Measurements from ENCODE around the gene TMEM178A. TPM values are rescaled to one million over a fixed set of nuclear protein-coding genes. Genes with fewer than 3 reads are reported as not detected.

Gene TMEM178A
- total RNA-seq, 1 donor from 2014 or later, result 19.2 TPM

DNA sequence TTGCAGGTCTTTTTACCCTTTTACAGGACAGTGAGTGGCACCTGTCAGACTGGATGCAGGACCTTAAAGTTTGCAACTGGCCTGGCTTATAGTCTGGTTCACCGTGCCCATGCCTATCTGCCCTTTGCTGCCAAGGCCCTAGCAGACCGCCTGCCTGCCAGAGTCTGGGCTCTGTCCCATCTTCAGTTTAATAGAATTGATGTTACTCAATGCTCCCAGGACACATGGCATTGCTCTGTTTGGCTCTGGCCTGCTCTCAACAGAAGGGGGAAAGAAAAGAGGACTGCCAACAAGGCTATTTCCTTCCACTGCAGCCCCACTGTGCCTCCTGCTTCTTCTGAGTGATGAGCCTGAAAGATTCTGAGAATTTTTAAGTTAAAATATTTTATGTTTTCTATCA is 25.6 kb upstream of the TMEM178A start:
- TF ChIP-seq, protein P1, sequence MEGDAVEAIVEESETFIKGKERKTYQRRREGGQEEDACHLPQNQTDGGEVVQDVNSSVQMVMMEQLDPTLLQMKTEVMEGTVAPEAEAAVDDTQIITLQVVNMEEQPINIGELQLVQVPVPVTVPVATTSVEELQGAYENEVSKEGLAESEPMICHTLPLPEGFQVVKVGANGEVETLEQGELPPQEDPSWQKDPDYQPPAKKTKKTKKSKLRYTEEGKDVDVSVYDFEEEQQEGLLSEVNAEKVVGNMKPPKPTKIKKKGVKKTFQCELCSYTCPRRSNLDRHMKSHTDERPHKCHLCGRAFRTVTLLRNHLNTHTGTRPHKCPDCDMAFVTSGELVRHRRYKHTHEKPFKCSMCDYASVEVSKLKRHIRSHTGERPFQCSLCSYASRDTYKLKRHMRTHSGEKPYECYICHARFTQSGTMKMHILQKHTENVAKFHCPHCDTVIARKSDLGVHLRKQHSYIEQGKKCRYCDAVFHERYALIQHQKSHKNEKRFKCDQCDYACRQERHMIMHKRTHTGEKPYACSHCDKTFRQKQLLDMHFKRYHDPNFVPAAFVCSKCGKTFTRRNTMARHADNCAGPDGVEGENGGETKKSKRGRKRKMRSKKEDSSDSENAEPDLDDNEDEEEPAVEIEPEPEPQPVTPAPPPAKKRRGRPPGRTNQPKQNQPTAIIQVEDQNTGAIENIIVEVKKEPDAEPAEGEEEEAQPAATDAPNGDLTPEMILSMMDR (IDR thresholded peaks at IDR 0.05), result no peak
- TF ChIP-seq EZH2phosphoT487 (IDR thresholded peaks at IDR 0.05), result no peak
- no peak for TF ChIP-seq EZH2 (IDR thresholded peaks at IDR 0.05)
- Histone ChIP-seq H3K4me2 (no peak overlapping the region), H3K9ac (no peak overlapping the region), H3K36me3 (no peaks in the 10 kb centered on the region), H3K27ac (no peak overlapping the region), H3K4me1 (no peaks in the 10 kb centered on the region), H3K4me3 (no peak overlapping the region), H4K20me1 (ENCODE audit: low read depth) (no peaks in the 10 kb centered on the region), H3K79me2 (ENCODE audit: low read depth) (no peaks in the 10 kb centered on the region), H3K27me3 (no peaks in the 10 kb centered on the region), H3K9me3 (ENCODE audit: low read depth) (no peaks in the 10 kb centered on the region), H2AFZ (replicated peaks) (no peak overlapping the region), H3F3A (ENCODE audit: low read depth) (no peaks in the 10 kb centered on the region)
- Mint-ChIP-seq H3K4me1 (peaks cover 14% of the 10 kb centered on the region), H3K4me3 (no peak overlapping the region), H3K36me3 (no peaks in the 10 kb centered on the region), H3K27ac (no peak overlapping the region), H3K27me3 (ENCODE audit: insufficient read depth, low read depth) (no peaks in the 10 kb centered on the region), H3K9me3 (no peaks in the 10 kb centered on the region)
- no peak for DNase-seq (ENCODE audit: low spot score)

DNA sequence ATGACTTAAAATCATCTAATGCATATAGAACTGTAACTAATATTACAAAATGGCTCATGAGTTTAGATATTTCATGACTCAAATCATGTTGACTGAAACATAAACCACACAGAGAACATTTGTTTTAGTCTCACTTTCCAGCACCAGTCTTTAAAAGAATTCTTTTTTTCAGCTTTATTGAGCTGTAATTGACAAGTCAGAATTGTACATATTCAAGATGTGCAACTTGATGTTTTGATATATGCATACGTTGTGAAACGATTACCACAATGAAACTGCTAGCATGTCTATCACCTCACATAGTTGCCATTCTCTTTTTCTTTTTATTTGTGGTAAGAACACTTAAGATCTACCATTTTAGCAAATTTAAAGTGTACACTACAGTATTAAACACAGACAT is 25.0 kb upstream of the TMEM178A start:
- Histone ChIP-seq H3K9me3 (ENCODE audit: low read depth) (no peaks in the 10 kb centered on the region), H3K4me1 (no peaks in the 10 kb centered on the region), H3K4me3 (no peak overlapping the region), H2AFZ (replicated peaks) (no peak overlapping the region), H3K79me2 (ENCODE audit: low read depth) (no peaks in the 10 kb centered on the region), H3F3A (ENCODE audit: low read depth) (no peaks in the 10 kb centered on the region), H3K27me3 (no peaks in the 10 kb centered on the region), H4K20me1 (ENCODE audit: low read depth) (no peaks in the 10 kb centered on the region), H3K4me2 (no peak overlapping the region), H3K9ac (no peak overlapping the region), H3K36me3 (no peaks in the 10 kb centered on the region), H3K27ac (no peak overlapping the region)
- H3K27me3 Mint-ChIP-seq (ENCODE audit: insufficient read depth, low read depth), result no peaks in the 10 kb centered on the region
- H3K4me3 Mint-ChIP-seq, result no peak overlapping the region
- H3K9me3 Mint-ChIP-seq, result no peaks in the 10 kb centered on the region
- no peak for DNase-seq (ENCODE audit: low spot score)
- H3K27ac Mint-ChIP-seq, result no peak overlapping the region
- H3K4me1 Mint-ChIP-seq, result peaks cover 14% of the 10 kb centered on the region
- TF ChIP-seq EZH2 (IDR thresholded peaks at IDR 0.05), result no peak
- TF ChIP-seq, protein P1 (IDR thresholded peaks at IDR 0.05), result no peak
- TF ChIP-seq EZH2phosphoT487 (IDR thresholded peaks at IDR 0.05), result no peak
- no peaks in the 10 kb centered on the region for H3K36me3 Mint-ChIP-seq

DNA sequence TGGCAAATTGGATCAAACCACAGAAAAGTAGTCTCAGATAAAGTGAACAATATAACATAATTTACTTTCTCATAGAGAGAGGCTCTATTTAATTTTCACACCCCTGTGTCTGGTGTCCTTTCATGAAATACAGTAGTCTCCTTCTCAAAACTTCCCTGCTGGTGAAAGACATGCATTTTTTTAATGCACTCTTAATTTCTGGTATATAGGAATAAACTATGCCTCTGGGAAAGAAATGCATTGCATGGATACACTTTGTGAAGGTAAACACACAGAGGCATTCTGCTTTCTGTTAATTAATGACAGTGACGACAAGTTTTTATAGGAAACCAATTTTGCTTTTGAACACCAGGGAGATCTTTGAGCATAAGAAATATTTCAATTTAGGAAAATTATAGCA is 24.1 kb upstream of the TMEM178A start:
- Histone ChIP-seq H4K20me1 (ENCODE audit: low read depth) (no peaks in the 10 kb centered on the region), H3K4me2 (no peak overlapping the region), H2AFZ (replicated peaks) (no peak overlapping the region), H3K4me1 (no peaks in the 10 kb centered on the region), H3K9ac (no peak overlapping the region), H3K27ac (no peak overlapping the region), H3K4me3 (no peak overlapping the region), H3K9me3 (ENCODE audit: low read depth) (no peaks in the 10 kb centered on the region), H3K36me3 (no peaks in the 10 kb centered on the region), H3K27me3 (no peaks in the 10 kb centered on the region), H3F3A (ENCODE audit: low read depth) (no peaks in the 10 kb centered on the region), H3K79me2 (ENCODE audit: low read depth) (no peaks in the 10 kb centered on the region)
- Mint-ChIP-seq H3K27me3 (ENCODE audit: insufficient read depth, low read depth) (peaks cover under 1% of the 10 kb centered on the region), H3K36me3 (no peaks in the 10 kb centered on the region), H3K4me1 (peaks cover 14% of the 10 kb centered on the region), H3K9me3 (no peaks in the 10 kb centered on the region), H3K4me3 (no peak overlapping the region), H3K27ac (no peak overlapping the region)
- TF ChIP-seq EZH2 (IDR thresholded peaks at IDR 0.05) (no peak), EZH2phosphoT487 (IDR thresholded peaks at IDR 0.05) (no peak)
- TF ChIP-seq, protein P1 (IDR thresholded peaks at IDR 0.05), result no peak
- no peak for DNase-seq (ENCODE audit: low spot score)

Data from neural progenitor cell (in vitro differentiated cells).